ENCODE measurements around the gene TEX50.
"Not testable (repeated sequence)": the region's sequence is repeated elsewhere in the genome, so short reads cannot be mapped to it uniquely, and the experiment has no call there.

TEX50 gene

DNA sequence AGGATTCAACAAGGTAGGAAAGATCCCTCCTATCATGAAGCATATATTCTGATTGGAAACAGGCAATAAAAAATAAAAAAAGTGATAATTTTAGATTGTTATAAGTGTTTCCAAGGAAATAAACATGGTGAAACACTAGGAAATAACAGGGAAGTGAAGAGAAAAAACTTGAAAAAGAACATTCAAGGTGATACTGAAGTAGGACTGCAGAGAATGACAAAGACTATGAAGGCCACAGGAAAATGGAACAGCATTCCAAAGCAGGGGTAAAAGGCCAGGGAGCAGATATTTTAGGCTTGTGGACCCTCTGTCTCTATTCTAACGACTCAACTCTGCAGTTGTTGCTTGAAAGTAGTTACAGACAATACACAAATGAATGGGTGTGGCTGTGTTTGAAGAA is 26.6 kb downstream of the TEX50 start:
- DNase-seq (ENCODE audit: low read depth in 2 of 2): no peak

DNA sequence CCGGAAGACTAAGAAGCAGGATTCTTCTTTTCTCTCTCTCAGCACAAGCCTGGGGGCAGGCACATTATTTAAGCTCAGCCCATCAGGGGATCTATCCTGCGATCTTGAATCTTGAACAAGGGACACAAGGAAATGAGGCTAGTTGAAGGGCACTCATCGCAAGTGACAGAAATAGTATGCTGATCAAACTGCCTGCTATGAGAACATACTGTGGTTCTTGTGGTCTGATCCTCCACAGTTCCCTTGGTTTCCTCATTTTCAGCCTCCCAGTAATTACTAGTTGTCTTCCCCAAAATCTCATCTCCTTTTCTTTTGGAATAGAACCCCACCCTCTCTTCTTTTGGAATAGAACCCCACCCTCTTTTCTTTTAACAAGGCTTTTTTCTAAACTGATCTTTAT is 28.0 kb downstream of the TEX50 start:
- DNase-seq (ENCODE audit: low read depth in 2 of 2): no peak

GRCh38 chr1:173666646-173667045 is 31.5 kb downstream of the TEX50 start:
- DNase-seq (ENCODE audit: low read depth in 2 of 2): no peak

GRCh38 chr1:173669491-173669941 is 34.4 kb downstream of the TEX50 start, which contains the start of gene ANKRD45:
Gene ANKRD45 (minus strand): TSS chr1:173669851. CDS start chr1:173659418, 10,433 bp downstream.
- no peak for DNase-seq (ENCODE audit: low read depth in 2 of 2)

DNA sequence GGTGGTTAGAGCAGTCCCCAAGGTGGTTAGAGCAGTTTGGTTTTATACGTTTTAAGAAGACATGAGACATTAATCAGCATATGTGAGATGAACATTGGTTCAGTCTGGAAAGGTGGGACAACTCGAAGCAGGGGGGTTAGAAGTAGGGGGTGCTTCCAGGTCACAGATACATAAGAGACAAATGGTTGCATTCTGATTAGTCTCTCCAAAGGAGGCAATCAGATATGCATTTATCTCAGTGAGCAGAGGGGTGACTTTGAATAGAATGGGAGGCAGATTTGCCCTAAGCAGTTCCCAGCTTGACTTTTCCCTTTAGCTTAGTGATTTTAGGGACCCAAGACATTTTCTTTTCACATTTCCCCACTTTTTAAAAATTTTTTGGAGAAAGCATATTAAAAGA is 39.4 kb downstream of the TEX50 start:
- not testable (repeated sequence) for DNase-seq (ENCODE audit: low read depth in 2 of 2)

- not testable (repeated sequence) for DNase-seq (ENCODE audit: low read depth in 2 of 2)
These were observed 45.0 kb downstream of the TEX50 start for GRCh38 chr1:173680152-173680551.

DNA sequence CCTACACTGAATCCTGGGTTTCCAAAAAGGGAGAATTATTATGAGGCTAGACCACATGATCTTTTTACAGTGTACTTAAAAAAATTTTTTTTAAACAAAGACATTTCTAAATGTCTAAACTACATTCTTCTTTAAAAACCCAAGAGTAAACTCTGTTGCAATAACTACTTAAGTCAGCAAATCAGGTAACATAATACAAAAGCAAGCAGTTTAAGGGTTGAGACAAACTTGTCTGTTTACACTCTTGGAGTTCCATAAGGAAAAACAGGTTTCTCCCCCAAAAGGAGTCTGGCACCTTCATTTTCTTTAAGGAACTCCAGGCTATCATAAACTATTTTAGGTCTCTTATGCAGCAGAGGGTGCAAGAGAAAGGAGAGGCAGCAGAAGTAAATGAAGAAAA is 47.0 kb downstream of the TEX50 start:
- DNase-seq (ENCODE audit: low read depth in 2 of 2): no peak

- DNase-seq (ENCODE audit: low read depth in 2 of 2): not testable (repeated sequence)
These were observed 48.7 kb downstream of the TEX50 start for GRCh38 chr1:173683838-173684237.

DNA sequence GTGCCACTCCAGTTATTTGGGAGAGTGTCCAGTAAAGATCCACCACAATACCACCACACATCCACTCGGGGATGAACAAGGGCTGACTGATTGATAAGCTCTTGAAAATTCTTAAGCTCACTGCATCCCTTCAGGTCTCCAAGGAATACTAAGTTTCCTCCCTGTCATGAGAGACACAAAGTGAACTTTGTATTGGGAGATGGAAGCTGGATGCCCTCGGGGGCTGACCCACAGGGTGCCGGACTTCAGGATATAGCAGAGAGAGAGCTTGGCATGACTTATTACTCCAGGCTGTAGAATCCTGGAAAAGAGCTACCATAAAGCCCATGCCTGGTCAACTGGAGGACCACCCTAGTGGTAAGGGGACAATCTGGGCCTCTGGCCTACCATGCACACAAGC is 50.0 kb downstream of the TEX50 start:
- not testable (repeated sequence) for DNase-seq (ENCODE audit: low read depth in 2 of 2)
